ENCODE results near the gene HSFX4.

GRCh38 chrX:149938427-149938880 is 9.1 kb downstream of the HSFX4 start, which contains the start of gene EOLA2:
- TF ChIP-seq, protein P1, sequence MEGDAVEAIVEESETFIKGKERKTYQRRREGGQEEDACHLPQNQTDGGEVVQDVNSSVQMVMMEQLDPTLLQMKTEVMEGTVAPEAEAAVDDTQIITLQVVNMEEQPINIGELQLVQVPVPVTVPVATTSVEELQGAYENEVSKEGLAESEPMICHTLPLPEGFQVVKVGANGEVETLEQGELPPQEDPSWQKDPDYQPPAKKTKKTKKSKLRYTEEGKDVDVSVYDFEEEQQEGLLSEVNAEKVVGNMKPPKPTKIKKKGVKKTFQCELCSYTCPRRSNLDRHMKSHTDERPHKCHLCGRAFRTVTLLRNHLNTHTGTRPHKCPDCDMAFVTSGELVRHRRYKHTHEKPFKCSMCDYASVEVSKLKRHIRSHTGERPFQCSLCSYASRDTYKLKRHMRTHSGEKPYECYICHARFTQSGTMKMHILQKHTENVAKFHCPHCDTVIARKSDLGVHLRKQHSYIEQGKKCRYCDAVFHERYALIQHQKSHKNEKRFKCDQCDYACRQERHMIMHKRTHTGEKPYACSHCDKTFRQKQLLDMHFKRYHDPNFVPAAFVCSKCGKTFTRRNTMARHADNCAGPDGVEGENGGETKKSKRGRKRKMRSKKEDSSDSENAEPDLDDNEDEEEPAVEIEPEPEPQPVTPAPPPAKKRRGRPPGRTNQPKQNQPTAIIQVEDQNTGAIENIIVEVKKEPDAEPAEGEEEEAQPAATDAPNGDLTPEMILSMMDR (IDR thresholded peaks at IDR 0.05; ENCODE audit: low read length) = peak; percentile 31; the same call in 1 of the 2 replicates
- no peak for TF ChIP-seq EZH2 (IDR thresholded peaks at IDR 0.05; ENCODE audit: borderline replicate concordance, low read length)

All from OCI-LY1 (cell line).